Neuronal stem cell (in vitro differentiated cells): ENCODE data around the gene HS3ST5.

ENCODE experiments used
- DNase-seq: peaks from one replicate; pipeline ENCODE4 v3.0.0-alpha.2; 2013; ENCODE audit warnings: low spot score
- H2AFZ ChIP-seq: one replicate; pipeline ENCODE4 v1.6.1; 2013; ENCODE audit warnings: mild to moderate bottlenecking, low read length, inconsistent platforms
- H2AK5ac ChIP-seq: 2 replicates; pipeline ENCODE4 v1.6.1; 2013; ENCODE audit warnings: low read depth, mild to moderate bottlenecking, inconsistent platforms, low read length, moderate library complexity, mixed read lengths
- H2BK120ac ChIP-seq: 2 replicates; pipeline ENCODE4 v1.6.1; 2013; ENCODE audit warnings: low read depth, mild to moderate bottlenecking, inconsistent platforms, low read length, moderate library complexity, mixed read lengths
- H2BK12ac ChIP-seq: one replicate; pipeline ENCODE4 v1.6.1; 2013; ENCODE audit warnings: low read length, inconsistent platforms
- H2BK15ac ChIP-seq: 2 replicates; pipeline ENCODE4 v1.6.1; 2013; ENCODE audit warnings: mild to moderate bottlenecking, low read length, inconsistent platforms, mixed read lengths
- H2BK5ac ChIP-seq: one replicate; pipeline ENCODE4 v1.6.1; 2013; ENCODE audit warnings: inconsistent platforms, mild to moderate bottlenecking, low read length, moderate library complexity
- H3K14ac ChIP-seq: one replicate; pipeline ENCODE4 v1.6.1; 2013; ENCODE audit warnings: low read length, inconsistent platforms
- H3K18ac ChIP-seq: 2 replicates; pipeline ENCODE4 v1.6.1; 2013; ENCODE audit warnings: low read length, inconsistent platforms
- H3K23ac ChIP-seq: 2 replicates; pipeline ENCODE4 v1.6.1; 2013; ENCODE audit warnings: low read depth, mild to moderate bottlenecking, mixed read lengths, low read length, inconsistent platforms; ENCODE audit not compliant: poor library complexity
- H3K27ac ChIP-seq: replicated peaks from 3 replicates; pipeline ENCODE4 v1.5.1; 2013; ENCODE audit warnings: low read length, inconsistent platforms
- H3K27me3 ChIP-seq, 3 experiments: 2 replicates each; pipeline ENCODE4 v1.6.1; 2013; ENCODE audit warnings: low read length in 3 of 3, mild to moderate bottlenecking in 2 of 3, inconsistent platforms in 1 of 3, low read depth in 1 of 3, mixed read lengths in 1 of 3, moderate library complexity in 1 of 3; ENCODE audit not compliant: control insufficient read depth in 3 of 3, insufficient read depth in 3 of 3
- H3K36me3 ChIP-seq, 2 donors: replicated peaks in 1 of 2; 2 replicates each; pipeline ENCODE4 v1.6.1; 2013; ENCODE audit warnings: low read length in 2 of 2; ENCODE audit not compliant: control insufficient read depth in 2 of 2, insufficient read depth in 2 of 2
- H3K4ac ChIP-seq: 2 replicates; pipeline ENCODE4 v1.6.1; 2013; ENCODE audit warnings: inconsistent platforms, mild to moderate bottlenecking, low read length, moderate library complexity
- H3K4me1 ChIP-seq, 2 donors: 1 replicate in 1 of 2; 2 replicates in 1 of 2; pipeline ENCODE4 v1.6.1; 2013; ENCODE audit warnings: low read length in 2 of 2, low read depth in 1 of 2; ENCODE audit not compliant: control insufficient read depth in 2 of 2, insufficient read depth in 1 of 2
- H3K4me2 ChIP-seq: one replicate; pipeline ENCODE4 v1.6.1; 2013; ENCODE audit warnings: mild to moderate bottlenecking, low read length, inconsistent platforms; ENCODE audit not compliant: insufficient read depth, poor library complexity, severe bottlenecking
- H3K4me3 ChIP-seq, 2 donors: 2 replicates each; pipeline ENCODE4 v1.5.1; 2013; ENCODE audit warnings: low read length in 2 of 2, mild to moderate bottlenecking in 2 of 2, inconsistent platforms in 1 of 2, moderate library complexity in 1 of 2
- H3K79me1 ChIP-seq: one replicate; pipeline ENCODE4 v1.6.1; 2013; ENCODE audit warnings: low read depth, mild to moderate bottlenecking, inconsistent platforms, low read length, moderate library complexity
- H3K9ac ChIP-seq: one replicate; pipeline ENCODE4 v1.6.1; 2013; ENCODE audit warnings: mild to moderate bottlenecking, low read depth, low read length, inconsistent platforms; ENCODE audit not compliant: poor library complexity
- H3K9me3 ChIP-seq, 2 donors: replicated peaks in 1 of 2; 2 replicates each; pipeline versions ENCODE3 to v1.6.1; 2013; ENCODE audit warnings: low read length in 2 of 2, mild to moderate bottlenecking in 2 of 2, inconsistent platforms in 1 of 2, low read depth in 1 of 2, mixed read lengths in 1 of 2, moderate library complexity in 1 of 2; ENCODE audit not compliant: control insufficient read depth in 2 of 2, insufficient read depth in 1 of 2
- H4K8ac ChIP-seq: one replicate; pipeline ENCODE4 v1.6.1; 2013; ENCODE audit warnings: low read depth, mild to moderate bottlenecking, inconsistent platforms, low read length, moderate library complexity
- H4K91ac ChIP-seq: one replicate; pipeline ENCODE4 v1.6.1; 2013; ENCODE audit warnings: low read length, low read depth, mild to moderate bottlenecking, inconsistent platforms; ENCODE audit not compliant: poor library complexity
- WGBS, 2 donors: extraction: QIAGEN DNeasy Blood & Tissue Kit; methylation state at CpG; one replicate each; pipeline ENCODE4 v1.1.7; 2013; ENCODE audit warnings: missing lambda C conversion rate in 2 of 2, mixed read lengths in 1 of 2; ENCODE audit not compliant: insufficient read length in 2 of 2, insufficient replicate concordance in 1 of 2; ENCODE audit errors: extremely low coverage in 2 of 2; 5-methylcytosine and 5-hydroxymethylcytosine counted together

HS3ST5 gene

GRCh38 chr6:114096561-114097172 is 246.2 kb downstream of the HS3ST5 start:
- Histone ChIP-seq H2BK15ac (no peak overlapping the region), H3K27ac (no peak overlapping the region), H3K4me3 (no peak overlapping the region), H2BK5ac (no peak overlapping the region), H2AFZ (no peak overlapping the region), H3K4ac (no peak overlapping the region), H3K79me1 (no peaks in the 10 kb centered on the region), H3K27me3 (no peaks in the 10 kb centered on the region), H3K14ac (no peak overlapping the region), H3K23ac (no peak overlapping the region), H3K36me3 (no peaks in the 10 kb centered on the region), H3K4me2 (no peak overlapping the region), H3K18ac (no peak overlapping the region), H4K8ac (no peak overlapping the region), H3K9ac (no peak overlapping the region), H4K91ac (no peak overlapping the region), H2BK12ac (no peak overlapping the region), H3K4me1 (no peaks in the 10 kb centered on the region), H2BK120ac (no peak overlapping the region), H3K9me3 (no peaks in the 10 kb centered on the region), H2AK5ac (no peak overlapping the region)
- peak; percentile 3 for DNase-seq
- no CpG with 5 or more reads among the region's 2 CpGs for WGBS, 2 donors

- H2AFZ ChIP-seq = no peak overlapping the region
- H3K4me1 ChIP-seq = no peaks in the 10 kb centered on the region
- no CpG with 5 or more reads among the region's 2 CpGs for WGBS, 2 donors
- no peaks in the 10 kb centered on the region for H3K9me3 ChIP-seq
- no peak overlapping the region for H2BK15ac ChIP-seq
- H4K91ac ChIP-seq = no peak overlapping the region
- H4K8ac ChIP-seq = no peak overlapping the region
- no peaks in the 10 kb centered on the region for H3K36me3 ChIP-seq
- no peak overlapping the region for H3K4me2 ChIP-seq
- no peak overlapping the region for H2AK5ac ChIP-seq
- H3K79me1 ChIP-seq = no peaks in the 10 kb centered on the region
- no peak overlapping the region for H2BK120ac ChIP-seq
- H3K9ac ChIP-seq = no peak overlapping the region
- no peak overlapping the region for H3K4ac ChIP-seq
- H2BK5ac ChIP-seq = no peak overlapping the region
- no peaks in the 10 kb centered on the region for H3K27me3 ChIP-seq
- H2BK12ac ChIP-seq = no peak overlapping the region
- H3K14ac ChIP-seq = no peak overlapping the region
- no peak overlapping the region for H3K4me3 ChIP-seq
- no peak for DNase-seq
- H3K18ac ChIP-seq = no peak overlapping the region
- no peak overlapping the region for H3K27ac ChIP-seq
- H3K23ac ChIP-seq = no peak overlapping the region
Measured at GRCh38 chr6:114092943-114093342, 249.9 kb downstream of the HS3ST5 start.

- no CpG with 5 or more reads among the region's 4 CpGs for WGBS, 2 donors
- no peak overlapping the region for H3K23ac ChIP-seq
- H4K8ac ChIP-seq = no peak overlapping the region
- no peak for DNase-seq
- H2BK120ac ChIP-seq = no peak overlapping the region
- H3K27ac ChIP-seq = no peak overlapping the region
- H2AFZ ChIP-seq = no peak overlapping the region
- H3K14ac ChIP-seq = no peak overlapping the region
- no peak overlapping the region for H3K9ac ChIP-seq
- H3K4me3 ChIP-seq = no peak overlapping the region
- H3K27me3 ChIP-seq = no peaks in the 10 kb centered on the region
- no peaks in the 10 kb centered on the region for H3K79me1 ChIP-seq
- H3K36me3 ChIP-seq = no peaks in the 10 kb centered on the region
- H2AK5ac ChIP-seq = no peak overlapping the region
- no peak overlapping the region for H4K91ac ChIP-seq
- no peaks in the 10 kb centered on the region for H3K4me1 ChIP-seq
- no peak overlapping the region for H2BK5ac ChIP-seq
- no peak overlapping the region for H3K4ac ChIP-seq
- no peak overlapping the region for H2BK12ac ChIP-seq
- H2BK15ac ChIP-seq = no peak overlapping the region
- no peak overlapping the region for H3K18ac ChIP-seq
- no peaks in the 10 kb centered on the region for H3K9me3 ChIP-seq
- H3K4me2 ChIP-seq = no peak overlapping the region
Measured at GRCh38 chr6:114090626-114091025, 252.2 kb downstream of the HS3ST5 start.

GRCh38 chr6:114087496-114087895 is 255.3 kb downstream of the HS3ST5 start:
- Histone ChIP-seq H3K9ac (no peak overlapping the region), H3K79me1 (no peaks in the 10 kb centered on the region), H3K14ac (no peak overlapping the region), H3K36me3 (no peaks in the 10 kb centered on the region), H3K23ac (no peak overlapping the region), H3K4ac (no peak overlapping the region), H3K4me1 (no peaks in the 10 kb centered on the region), H2BK120ac (no peak overlapping the region), H3K27ac (no peak overlapping the region), H3K27me3 (no peaks in the 10 kb centered on the region), H3K18ac (no peak overlapping the region), H3K4me3 (no peak overlapping the region), H2AK5ac (no peak overlapping the region), H2BK5ac (no peak overlapping the region), H2BK15ac (no peak overlapping the region), H3K9me3 (no peaks in the 10 kb centered on the region), H2AFZ (no peak overlapping the region), H3K4me2 (no peak overlapping the region), H2BK12ac (no peak overlapping the region), H4K8ac (no peak overlapping the region), H4K91ac (no peak overlapping the region)
- no peak for DNase-seq
- no CpG with 5 or more reads among the region's 2 CpGs for WGBS, 2 donors
